Thoracic aorta (tissue), 2 donors: ENCODE data around the gene DDIT3. TPM values are rescaled to one million over a fixed set of nuclear protein-coding genes. Genes with fewer than 3 reads are reported as not detected.

Source experiments
- ATAC-seq: fragments of 150-250 bp; one replicate; pipeline ENCODE4 v1.8.0; 2017; ENCODE audit warnings: low read depth; ENCODE audit not compliant: insufficient number of reproducible peaks, low FRiP score
- DNase-seq: peaks from one replicate; pipeline ENCODE4 v3.0.0-alpha.2; 2020; ENCODE audit warnings: low spot score
- H3K27ac ChIP-seq, 2 donors: fragments of 200-600 bp; sonication (generic); 1 replicate in 1 of 2; 2 replicates in 1 of 2; pipeline ENCODE4 v1.5.1; 2016; ENCODE audit warnings: mild to moderate bottlenecking in 2 of 2, moderate library complexity in 2 of 2
- H3K27me3 ChIP-seq: fragments of 200-600 bp; sonication (generic); replicated peaks from 2 replicates; pipeline ENCODE4 v1.6.0; 2016; ENCODE audit warnings: mild to moderate bottlenecking; ENCODE audit not compliant: insufficient read depth
- H3K36me3 ChIP-seq: fragments of 200-600 bp; sonication (generic); one replicate; pipeline ENCODE4 v1.5.1; 2016
- H3K4me1 ChIP-seq, 2 donors: fragments of 200-600 bp; sonication (generic); 1 replicate in 1 of 2; 2 replicates in 1 of 2; pipeline versions ENCODE4 v1.5.1 to v1.6.0; 2016; ENCODE audit warnings: low read depth in 2 of 2, mild to moderate bottlenecking in 1 of 2; ENCODE audit not compliant: control insufficient read depth in 1 of 2
- H3K4me3 ChIP-seq: fragments of 200-600 bp; sonication (generic); 2 replicates; pipeline ENCODE4 v1.5.1; 2016; ENCODE audit warnings: mild to moderate bottlenecking
- H3K9me3 ChIP-seq: fragments of 200-600 bp; sonication (generic); 2 replicates; pipeline ENCODE4 v1.5.1; 2016
- total RNA-seq, 2 donors: library from RNA; depleted of rRNA; stranded (reverse); fragments of >200 nt; gene quantifications; one replicate each; pipeline versions ENCODE4 v1.1.0 to v1.2.3, GENCODE V29; 2016
- TF ChIP-seq, protein P1 (sequence below): fragments of 200-600 bp; sonication (generic); IDR thresholded peaks from one replicate; pipeline ENCODE4 v1.5.1; 2019; ENCODE audit warnings: antibody characterized with exemption

Gene DDIT3
- total RNA-seq, 2 donors from 2014 or later, result 35.5 to 39.6 TPM

DNA sequence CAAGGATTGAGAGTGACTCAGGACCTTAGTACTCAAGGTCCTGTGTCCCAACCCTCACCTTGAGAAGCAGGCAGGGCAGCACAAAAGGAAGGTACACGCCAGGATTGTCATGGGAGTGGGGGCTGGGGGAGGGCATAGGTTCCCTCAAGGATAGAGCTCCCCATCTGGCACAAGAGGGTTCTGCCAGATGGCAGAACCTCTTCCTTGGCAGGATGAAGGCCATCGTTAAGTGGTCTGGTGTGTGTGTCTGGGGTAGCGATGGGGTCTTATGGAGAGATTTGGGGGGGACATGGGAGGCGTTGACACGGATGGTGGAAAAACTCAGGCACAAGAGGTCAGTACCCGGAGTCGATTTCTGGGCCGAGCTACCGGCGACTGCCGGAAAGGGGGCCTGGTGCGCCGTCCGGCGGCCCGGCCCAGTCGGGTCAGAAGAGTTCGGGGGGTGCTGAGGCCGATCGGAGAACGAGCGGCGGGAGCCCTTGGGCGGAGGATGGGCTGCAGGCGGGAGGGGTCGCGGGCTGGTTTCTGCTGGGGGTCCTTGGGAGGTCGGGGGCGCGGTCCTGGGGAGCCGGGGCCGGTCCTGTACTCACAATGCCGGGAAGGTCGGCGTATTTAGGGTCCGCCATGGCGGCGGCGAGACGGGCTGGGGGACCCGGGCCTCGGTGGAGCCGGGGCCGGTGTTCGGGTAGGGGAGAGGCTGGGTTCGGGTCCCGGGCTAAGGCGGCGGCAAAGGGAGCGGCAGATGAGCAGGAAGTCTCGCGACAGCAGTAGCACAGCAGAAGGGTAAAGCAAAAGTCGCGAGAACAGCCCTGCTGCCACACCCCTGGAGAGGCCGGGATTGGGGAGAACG lies 26.3 kb upstream of the DDIT3 start, which contains the start of gene DCTN2:
Gene DCTN2 (minus strand): TSS at position 755 of the 850 bp plus-strand sequence. CDS start 129 bp downstream, at position 626.
- Histone ChIP-seq H3K9me3 (no peaks in the 10 kb centered on the region), H3K36me3 (no peaks in the 10 kb centered on the region), H3K27ac (peak within 1 kb of the TSS; percentile 71 to 80), H3K27me3 (no peaks in the 10 kb centered on the region), H3K4me3 (peak within 1 kb of the TSS; percentile 94), H3K4me1 (peaks cover 9 to 29% of the 10 kb centered on the region in 2 donors)
- DNase-seq, result peak; percentile 94
- peak; percentile 86 for ATAC-seq
- TF ChIP-seq, protein P1, sequence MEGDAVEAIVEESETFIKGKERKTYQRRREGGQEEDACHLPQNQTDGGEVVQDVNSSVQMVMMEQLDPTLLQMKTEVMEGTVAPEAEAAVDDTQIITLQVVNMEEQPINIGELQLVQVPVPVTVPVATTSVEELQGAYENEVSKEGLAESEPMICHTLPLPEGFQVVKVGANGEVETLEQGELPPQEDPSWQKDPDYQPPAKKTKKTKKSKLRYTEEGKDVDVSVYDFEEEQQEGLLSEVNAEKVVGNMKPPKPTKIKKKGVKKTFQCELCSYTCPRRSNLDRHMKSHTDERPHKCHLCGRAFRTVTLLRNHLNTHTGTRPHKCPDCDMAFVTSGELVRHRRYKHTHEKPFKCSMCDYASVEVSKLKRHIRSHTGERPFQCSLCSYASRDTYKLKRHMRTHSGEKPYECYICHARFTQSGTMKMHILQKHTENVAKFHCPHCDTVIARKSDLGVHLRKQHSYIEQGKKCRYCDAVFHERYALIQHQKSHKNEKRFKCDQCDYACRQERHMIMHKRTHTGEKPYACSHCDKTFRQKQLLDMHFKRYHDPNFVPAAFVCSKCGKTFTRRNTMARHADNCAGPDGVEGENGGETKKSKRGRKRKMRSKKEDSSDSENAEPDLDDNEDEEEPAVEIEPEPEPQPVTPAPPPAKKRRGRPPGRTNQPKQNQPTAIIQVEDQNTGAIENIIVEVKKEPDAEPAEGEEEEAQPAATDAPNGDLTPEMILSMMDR, result no peak

DNA sequence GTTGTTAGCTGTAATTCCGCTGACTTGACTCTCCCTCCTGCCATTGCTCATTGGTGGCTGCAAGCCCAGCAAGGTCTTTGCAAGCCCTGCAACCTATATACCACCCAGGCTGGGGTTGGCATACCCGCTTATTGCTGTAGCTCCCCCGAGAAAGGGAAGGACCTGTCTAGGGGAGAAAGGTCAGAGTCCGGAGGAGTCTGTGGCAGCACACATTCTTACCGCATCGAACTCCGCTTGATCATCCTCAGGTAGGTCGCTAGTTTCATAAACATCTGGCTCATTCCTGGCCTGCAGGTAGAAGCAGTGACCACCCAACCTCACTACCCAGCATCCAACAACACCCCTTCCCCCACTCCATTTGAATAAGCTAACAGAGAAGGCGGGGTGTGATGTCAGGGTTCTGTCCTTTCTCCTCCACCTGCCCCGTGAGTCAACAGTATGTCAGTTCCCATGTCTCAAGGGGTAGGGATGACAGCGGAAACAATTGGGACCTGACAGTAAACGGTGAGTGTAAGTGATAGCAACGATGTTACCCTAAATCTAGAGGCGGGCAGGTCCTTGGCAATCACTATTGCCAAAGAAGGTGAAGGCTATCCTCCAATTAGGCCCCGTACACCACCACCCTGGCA lies 25.6 kb upstream of the DDIT3 start:
- TF ChIP-seq, protein P1, result no peak
- no peak for ATAC-seq

DNA sequence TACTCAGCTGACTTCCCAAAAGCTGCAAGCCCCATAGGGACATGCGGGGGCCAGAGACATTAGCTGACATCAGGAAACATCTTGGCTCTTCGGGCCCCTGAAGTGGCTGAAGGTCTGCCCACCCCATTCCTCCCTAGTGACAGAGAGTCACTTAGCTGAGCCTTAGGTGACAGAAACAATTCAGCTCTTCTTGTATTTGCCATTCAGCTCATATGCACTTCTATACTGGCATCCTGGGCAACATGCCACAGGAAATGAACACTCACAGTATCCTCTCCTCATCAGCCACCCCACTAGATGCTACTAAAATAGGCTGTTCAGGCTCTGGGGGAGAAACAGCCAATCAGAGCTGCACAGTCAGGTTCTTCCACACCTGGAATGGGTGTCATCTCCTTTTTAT lies 23.3 kb upstream of the DDIT3 start:
- TF ChIP-seq, protein P1, result no peak
- Histone ChIP-seq H3K27ac (no peak overlapping the region), H3K4me1 (peaks cover 9 to 14% of the 10 kb centered on the region in 2 donors), H3K27me3 (no peaks in the 10 kb centered on the region), H3K9me3 (no peaks in the 10 kb centered on the region), H3K36me3 (no peaks in the 10 kb centered on the region), H3K4me3 (no peak overlapping the region)
- no peak for ATAC-seq
- DNase-seq, result no peak

More for the DNA sequence above, 25.6 kb upstream of the DDIT3 start:
- H3K36me3 ChIP-seq, result no peaks in the 10 kb centered on the region
- no peak for DNase-seq
- H3K9me3 ChIP-seq, result no peaks in the 10 kb centered on the region
- H3K4me3 ChIP-seq, result peak overlapping the region; percentile 94
- no peaks in the 10 kb centered on the region for H3K27me3 ChIP-seq
- H3K27ac ChIP-seq, result no peak overlapping the region
- H3K4me1 ChIP-seq, result peaks cover 9 to 29% of the 10 kb centered on the region in 2 donors

DNA sequence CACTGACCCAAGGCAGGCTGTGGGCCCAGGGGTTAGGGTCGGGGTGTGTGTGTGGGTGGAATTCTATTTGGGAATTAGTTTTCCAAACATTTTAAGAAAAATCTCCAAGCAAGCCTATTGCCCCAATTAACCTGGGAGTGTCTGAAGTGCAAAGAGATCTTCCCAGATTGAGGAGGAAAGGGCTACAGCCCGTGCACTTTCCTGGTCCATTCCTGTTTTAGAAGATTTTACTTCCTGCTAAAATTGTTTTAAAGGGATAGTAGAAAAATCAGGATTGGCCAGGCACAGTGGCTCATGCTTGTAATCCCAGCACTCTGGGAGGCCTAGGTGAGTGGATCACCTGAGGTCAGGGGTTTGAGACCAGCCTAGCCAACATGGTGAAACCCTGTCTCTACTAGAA lies 21.4 kb upstream of the DDIT3 start:
- H3K4me3 ChIP-seq, result no peak overlapping the region
- no peak overlapping the region for H3K27ac ChIP-seq
- no peaks in the 10 kb centered on the region for H3K9me3 ChIP-seq
- H3K4me1 ChIP-seq, result peaks cover 9% of the 10 kb centered on the region in 2 donors
- no peaks in the 10 kb centered on the region for H3K27me3 ChIP-seq
- DNase-seq (no peak), ATAC-seq (no peak)
- H3K36me3 ChIP-seq, result peaks cover 8% of the 10 kb centered on the region
- TF ChIP-seq, protein P1, result no peak

GRCh38 chr12:57541001-57541400 lies 20.7 kb upstream of the DDIT3 start:
- H3K9me3 ChIP-seq, result no peaks in the 10 kb centered on the region
- ATAC-seq (no peak), DNase-seq (no peak)
- TF ChIP-seq, protein P1, result no peak
- H3K4me3 ChIP-seq, result no peak overlapping the region
- no peak overlapping the region for H3K27ac ChIP-seq
- H3K27me3 ChIP-seq, result no peaks in the 10 kb centered on the region
- H3K36me3 ChIP-seq, result peaks cover 8% of the 10 kb centered on the region
- peaks cover 7% of the 10 kb centered on the region in 2 donors for H3K4me1 ChIP-seq
